GM23338 (cell line): ENCODE data around the gene FER. TPM values are rescaled to one million over a fixed set of nuclear protein-coding genes. Genes with fewer than 3 reads are reported as not detected.

Experiments
- ATAC-seq: fragments of 200-7000 bp; cut with Tn5 transposase; 3 replicates; pipeline ENCODE4 v1.9.1; 2020
- DNase-seq: peaks from one replicate; pipeline ENCODE4 v3.0.0-alpha.2; 2015; ENCODE audit warnings: low spot score
- H2AFZ ChIP-seq: fragments of 200-600 bp; sonication (generic); 2 replicates; pipeline ENCODE4 v1.8.0; 2016; ENCODE audit warnings: antibody characterized with exemption, mild to moderate bottlenecking, moderate library complexity
- H3F3A ChIP-seq: fragments of 200-600 bp; sonication (generic); replicated peaks from 2 replicates; pipeline ENCODE4 v1.8.0; 2017; ENCODE audit warnings: antibody characterized with exemption, mixed run types, low read depth
- H3K27ac ChIP-seq: fragments of 200-600 bp; sonication (generic); 2 replicates; pipeline ENCODE4 v1.6.1; 2016; ENCODE audit warnings: low read depth
- H3K27me3 ChIP-seq: fragments of 200-600 bp; sonication (generic); 2 replicates; pipeline ENCODE4 v1.8.0; 2016; ENCODE audit warnings: mild to moderate bottlenecking, mixed run types, moderate library complexity; ENCODE audit not compliant: insufficient read depth
- H3K36me3 ChIP-seq: fragments of 200-600 bp; sonication (generic); 2 replicates; pipeline ENCODE4 v1.8.0; 2016; ENCODE audit warnings: mild to moderate bottlenecking; ENCODE audit not compliant: insufficient read depth
- H3K4me1 ChIP-seq: fragments of 200-600 bp; sonication (generic); 2 replicates; pipeline ENCODE4 v1.8.0; 2016; ENCODE audit warnings: mild to moderate bottlenecking, moderate library complexity; ENCODE audit not compliant: insufficient read depth
- H3K4me2 ChIP-seq: fragments of 200-600 bp; sonication (generic); 2 replicates; pipeline ENCODE4 v1.7.1; 2017; ENCODE audit warnings: mixed run types
- H3K4me3 ChIP-seq: fragments of 200-600 bp; sonication (generic); 2 replicates; pipeline ENCODE4 v1.6.1; 2016; ENCODE audit warnings: mixed run types
- H3K79me2 ChIP-seq: fragments of 200-600 bp; sonication (generic); replicated peaks from 2 replicates; pipeline ENCODE4 v1.8.0; 2017; ENCODE audit warnings: mild to moderate bottlenecking; ENCODE audit not compliant: insufficient read depth
- H3K9me2 ChIP-seq: fragments of 200-600 bp; sonication (generic); 2 replicates; pipeline ENCODE4 v1.8.0; 2017; ENCODE audit not compliant: insufficient read depth
- H4K20me1 ChIP-seq: fragments of 200-600 bp; sonication (generic); replicated peaks from 2 replicates; pipeline ENCODE4 v1.8.0; 2017; ENCODE audit warnings: mild to moderate bottlenecking; ENCODE audit not compliant: insufficient read depth
- H3K27ac Mint-ChIP-seq: 2 replicates; pipeline ENCODE4 v1.8.0; 2020; ENCODE audit warnings: inconsistent platforms, mild to moderate bottlenecking, moderate library complexity, mixed read lengths
- H3K27me3 Mint-ChIP-seq: 3 replicates; pipeline ENCODE4 v1.8.0; 2022; ENCODE audit warnings: low read depth, mild to moderate bottlenecking, moderate library complexity, mixed read lengths, inconsistent platforms; ENCODE audit not compliant: insufficient read depth, poor library complexity
- H3K36me3 Mint-ChIP-seq: 3 replicates; pipeline ENCODE4 v1.8.0; 2021; ENCODE audit warnings: low read depth, mild to moderate bottlenecking, inconsistent platforms, moderate library complexity, mixed read lengths
- H3K4me1 Mint-ChIP-seq: 3 replicates; pipeline ENCODE4 v1.8.0; 2020; ENCODE audit warnings: mild to moderate bottlenecking, inconsistent platforms, mixed read lengths
- H3K4me3 Mint-ChIP-seq: 3 replicates; pipeline ENCODE4 v1.8.0; 2021; ENCODE audit warnings: moderate library complexity, mild to moderate bottlenecking, inconsistent platforms, mixed read lengths
- H3K9me3 Mint-ChIP-seq: 3 replicates; pipeline ENCODE4 v1.8.0; 2020; ENCODE audit warnings: moderate library complexity, mild to moderate bottlenecking, inconsistent platforms, mixed read lengths
- CREB1 ChIP-seq: fragments of 250-450 bp; sonication (Bioruptor Pico); IDR thresholded peaks from 2 replicates; pipeline ENCODE4 v1.5.0; 2020; ENCODE audit warnings: low read depth, mild to moderate bottlenecking, moderate library complexity
- ETS1 ChIP-seq: IDR thresholded peaks from 2 replicates; pipeline ENCODE4 v1.6.1; 2016; ENCODE audit warnings: antibody characterized with exemption
- EZH2 ChIP-seq: fragments of 200-600 bp; sonication (generic); IDR thresholded peaks from one replicate; pipeline ENCODE4 v1.8.0; 2017; ENCODE audit warnings: antibody characterized with exemption, mild to moderate bottlenecking, low read depth; ENCODE audit not compliant: unreplicated experiment
- EZH2phosphoT487 ChIP-seq: fragments of 200-600 bp; sonication (generic); IDR thresholded peaks from one replicate; pipeline ENCODE4 v1.8.1; 2018; ENCODE audit warnings: antibody characterized with exemption; ENCODE audit not compliant: unreplicated experiment
- JUNB ChIP-seq: IDR thresholded peaks from one replicate; pipeline ENCODE4 v1.6.1; 2016; ENCODE audit warnings: antibody characterized with exemption; ENCODE audit not compliant: unreplicated experiment
- NANOG ChIP-seq: IDR thresholded peaks from 2 replicates; pipeline ENCODE4 v1.6.1; 2016; ENCODE audit warnings: antibody characterized with exemption, borderline replicate concordance
- POLR2AphosphoS5 ChIP-seq: IDR thresholded peaks from 2 replicates; pipeline ENCODE4 v1.6.1; 2016; ENCODE audit warnings: antibody characterized with exemption, low read depth
- REST ChIP-seq: IDR thresholded peaks from one replicate; pipeline ENCODE4 v1.6.1; 2018; ENCODE audit warnings: antibody characterized with exemption; ENCODE audit not compliant: unreplicated experiment
- STAT1 ChIP-seq: IDR thresholded peaks from one replicate; pipeline ENCODE4 v1.6.1; 2016; ENCODE audit warnings: antibody characterized with exemption; ENCODE audit not compliant: unreplicated experiment
- ZNF114 ChIP-seq: fragments of 250-450 bp; sonication (Bioruptor Pico); IDR thresholded peaks from 2 replicates; pipeline ENCODE4 v1.5.0; 2020; ENCODE audit warnings: mild to moderate bottlenecking, moderate library complexity
- ZNF331 ChIP-seq: fragments of 250-450 bp; sonication (Bioruptor Pico); IDR thresholded peaks from 2 replicates; pipeline ENCODE4 v1.5.0; 2020; ENCODE audit warnings: low read depth, mild to moderate bottlenecking, moderate library complexity
- polyA plus RNA-seq: library from polyadenylated mRNA; unstranded; fragments of >200 nt; fragmentation: Nextera tagmentation; extraction: Ambion mirVana; gene quantifications from 2 replicates; pipeline ENCODE4 v1.2.1, GENCODE V29; 2016
- total RNA-seq: library from RNA; depleted of rRNA; stranded (reverse); fragments of >200 nt; shearing (Covaris generic); gene quantifications from 2 replicates; pipeline ENCODE4 v1.2.3, GENCODE V29; 2014
- TF ChIP-seq, protein P1 (sequence below): fragments of 250-450 bp; sonication (Bioruptor Pico); IDR thresholded peaks from 2 replicates; pipeline ENCODE4 v1.5.0; 2020; ENCODE audit warnings: mild to moderate bottlenecking, moderate library complexity
- TF ChIP-seq, protein P2 (sequence below), 2 experiments: fragments of 200-600 bp in 1 of 2; sonication (generic) in 1 of 2; conservative IDR thresholded peaks; 2 replicates each; pipeline versions ENCODE4 v1.5.1 to v1.6.1; 2016 to 2017; ENCODE audit warnings: antibody characterized with exemption in 2 of 2, low read depth in 2 of 2, mild to moderate bottlenecking in 2 of 2, moderate library complexity in 1 of 2

The FER gene
- total and polyA plus RNA-seq, 2 experiments from 2014 or later = 17.4 to 34.8 TPM

DNA sequence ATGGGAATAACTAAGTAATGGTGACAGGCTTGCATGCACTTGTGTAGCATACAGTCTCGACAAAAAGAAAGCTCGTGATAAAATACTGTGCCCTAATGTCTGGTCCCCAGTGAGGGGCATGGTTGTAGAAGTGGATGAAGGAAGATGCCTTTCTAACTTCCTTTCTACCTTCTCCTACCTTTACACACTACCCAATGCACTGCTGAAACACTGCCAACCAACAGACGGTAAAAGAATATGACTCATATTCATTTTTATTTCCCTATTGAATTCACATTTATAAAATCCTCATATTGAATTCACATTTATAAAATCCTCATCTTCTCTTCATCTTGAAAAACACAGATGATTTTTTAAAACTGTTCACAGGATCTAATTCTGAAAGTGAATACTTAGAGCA lies 439.1 kb downstream of the FER start:
- Histone ChIP-seq H2AFZ (no peak overlapping the region), H3K4me3 (no peak overlapping the region), H3K27me3 (no peaks in the 10 kb centered on the region), H3K79me2 (no peaks in the 10 kb centered on the region), H3K27ac (no peak overlapping the region), H3K4me1 (peaks cover 12% of the 10 kb centered on the region), H3K4me2 (no peak overlapping the region), H3F3A (no peaks in the 10 kb centered on the region), H3K36me3 (no peaks in the 10 kb centered on the region), H3K9me2 (no peaks in the 10 kb centered on the region), H4K20me1 (no peaks in the 10 kb centered on the region)
- peaks cover 2% of the 10 kb centered on the region for H3K27me3 Mint-ChIP-seq
- H3K27ac Mint-ChIP-seq = no peak overlapping the region
- no peak overlapping the region for H3K4me3 Mint-ChIP-seq
- H3K36me3 Mint-ChIP-seq = no peaks in the 10 kb centered on the region
- no peaks in the 10 kb centered on the region for H3K9me3 Mint-ChIP-seq
- peaks cover 5% of the 10 kb centered on the region for H3K4me1 Mint-ChIP-seq
- TF ChIP-seq STAT1 (no peak), ETS1 (no peak), CREB1 (no peak), JUNB (no peak), ZNF331 (CRISPR knock-in tag) (no peak), ZNF114 (no peak), POLR2AphosphoS5 (no peak), REST (no peak), EZH2phosphoT487 (no peak), EZH2 (no peak), NANOG (no peak)
- TF ChIP-seq, protein P1, sequence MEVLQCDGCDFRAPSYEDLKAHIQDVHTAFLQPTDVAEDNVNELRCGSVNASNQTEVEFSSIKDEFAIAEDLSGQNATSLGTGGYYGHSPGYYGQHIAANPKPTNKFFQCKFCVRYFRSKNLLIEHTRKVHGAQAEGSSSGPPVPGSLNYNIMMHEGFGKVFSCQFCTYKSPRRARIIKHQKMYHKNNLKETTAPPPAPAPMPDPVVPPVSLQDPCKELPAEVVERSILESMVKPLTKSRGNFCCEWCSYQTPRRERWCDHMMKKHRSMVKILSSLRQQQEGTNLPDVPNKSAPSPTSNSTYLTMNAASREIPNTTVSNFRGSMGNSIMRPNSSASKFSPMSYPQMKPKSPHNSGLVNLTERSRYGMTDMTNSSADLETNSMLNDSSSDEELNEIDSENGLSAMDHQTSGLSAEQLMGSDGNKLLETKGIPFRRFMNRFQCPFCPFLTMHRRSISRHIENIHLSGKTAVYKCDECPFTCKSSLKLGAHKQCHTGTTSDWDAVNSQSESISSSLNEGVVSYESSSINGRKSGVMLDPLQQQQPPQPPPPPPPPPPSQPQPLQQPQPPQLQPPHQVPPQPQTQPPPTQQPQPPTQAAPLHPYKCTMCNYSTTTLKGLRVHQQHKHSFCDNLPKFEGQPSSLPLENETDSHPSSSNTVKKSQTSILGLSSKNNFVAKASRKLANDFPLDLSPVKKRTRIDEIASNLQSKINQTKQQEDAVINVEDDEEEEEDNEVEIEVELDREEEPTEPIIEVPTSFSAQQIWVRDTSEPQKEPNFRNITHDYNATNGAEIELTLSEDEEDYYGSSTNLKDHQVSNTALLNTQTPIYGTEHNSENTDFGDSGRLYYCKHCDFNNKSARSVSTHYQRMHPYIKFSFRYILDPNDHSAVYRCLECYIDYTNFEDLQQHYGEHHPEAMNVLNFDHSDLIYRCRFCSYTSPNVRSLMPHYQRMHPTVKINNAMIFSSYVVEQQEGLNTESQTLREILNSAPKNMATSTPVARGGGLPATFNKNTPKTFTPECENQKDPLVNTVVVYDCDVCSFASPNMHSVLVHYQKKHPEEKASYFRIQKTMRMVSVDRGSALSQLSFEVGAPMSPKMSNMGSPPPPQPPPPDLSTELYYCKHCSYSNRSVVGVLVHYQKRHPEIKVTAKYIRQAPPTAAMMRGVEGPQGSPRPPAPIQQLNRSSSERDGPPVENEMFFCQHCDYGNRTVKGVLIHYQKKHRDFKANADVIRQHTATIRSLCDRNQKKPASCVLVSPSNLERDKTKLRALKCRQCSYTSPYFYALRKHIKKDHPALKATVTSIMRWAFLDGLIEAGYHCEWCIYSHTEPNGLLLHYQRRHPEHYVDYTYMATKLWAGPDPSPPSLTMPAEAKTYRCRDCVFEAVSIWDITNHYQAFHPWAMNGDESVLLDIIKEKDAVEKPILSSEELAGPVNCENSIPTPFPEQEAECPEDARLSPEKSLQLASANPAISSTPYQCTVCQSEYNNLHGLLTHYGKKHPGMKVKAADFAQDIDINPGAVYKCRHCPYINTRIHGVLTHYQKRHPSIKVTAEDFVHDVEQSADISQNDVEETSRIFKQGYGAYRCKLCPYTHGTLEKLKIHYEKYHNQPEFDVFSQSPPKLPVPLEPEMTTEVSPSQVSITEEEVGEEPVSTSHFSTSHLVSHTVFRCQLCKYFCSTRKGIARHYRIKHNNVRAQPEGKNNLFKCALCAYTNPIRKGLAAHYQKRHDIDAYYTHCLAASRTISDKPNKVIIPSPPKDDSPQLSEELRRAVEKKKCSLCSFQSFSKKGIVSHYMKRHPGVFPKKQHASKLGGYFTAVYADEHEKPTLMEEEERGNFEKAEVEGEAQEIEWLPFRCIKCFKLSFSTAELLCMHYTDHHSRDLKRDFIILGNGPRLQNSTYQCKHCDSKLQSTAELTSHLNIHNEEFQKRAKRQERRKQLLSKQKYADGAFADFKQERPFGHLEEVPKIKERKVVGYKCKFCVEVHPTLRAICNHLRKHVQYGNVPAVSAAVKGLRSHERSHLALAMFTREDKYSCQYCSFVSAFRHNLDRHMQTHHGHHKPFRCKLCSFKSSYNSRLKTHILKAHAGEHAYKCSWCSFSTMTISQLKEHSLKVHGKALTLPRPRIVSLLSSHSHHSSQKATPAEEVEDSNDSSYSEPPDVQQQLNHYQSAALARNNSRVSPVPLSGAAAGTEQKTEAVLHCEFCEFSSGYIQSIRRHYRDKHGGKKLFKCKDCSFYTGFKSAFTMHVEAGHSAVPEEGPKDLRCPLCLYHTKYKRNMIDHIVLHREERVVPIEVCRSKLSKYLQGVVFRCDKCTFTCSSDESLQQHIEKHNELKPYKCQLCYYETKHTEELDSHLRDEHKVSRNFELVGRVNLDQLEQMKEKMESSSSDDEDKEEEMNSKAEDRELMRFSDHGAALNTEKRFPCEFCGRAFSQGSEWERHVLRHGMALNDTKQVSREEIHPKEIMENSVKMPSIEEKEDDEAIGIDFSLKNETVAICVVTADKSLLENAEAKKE (CRISPR knock-in tag) = no peak
- TF ChIP-seq, protein P2, sequence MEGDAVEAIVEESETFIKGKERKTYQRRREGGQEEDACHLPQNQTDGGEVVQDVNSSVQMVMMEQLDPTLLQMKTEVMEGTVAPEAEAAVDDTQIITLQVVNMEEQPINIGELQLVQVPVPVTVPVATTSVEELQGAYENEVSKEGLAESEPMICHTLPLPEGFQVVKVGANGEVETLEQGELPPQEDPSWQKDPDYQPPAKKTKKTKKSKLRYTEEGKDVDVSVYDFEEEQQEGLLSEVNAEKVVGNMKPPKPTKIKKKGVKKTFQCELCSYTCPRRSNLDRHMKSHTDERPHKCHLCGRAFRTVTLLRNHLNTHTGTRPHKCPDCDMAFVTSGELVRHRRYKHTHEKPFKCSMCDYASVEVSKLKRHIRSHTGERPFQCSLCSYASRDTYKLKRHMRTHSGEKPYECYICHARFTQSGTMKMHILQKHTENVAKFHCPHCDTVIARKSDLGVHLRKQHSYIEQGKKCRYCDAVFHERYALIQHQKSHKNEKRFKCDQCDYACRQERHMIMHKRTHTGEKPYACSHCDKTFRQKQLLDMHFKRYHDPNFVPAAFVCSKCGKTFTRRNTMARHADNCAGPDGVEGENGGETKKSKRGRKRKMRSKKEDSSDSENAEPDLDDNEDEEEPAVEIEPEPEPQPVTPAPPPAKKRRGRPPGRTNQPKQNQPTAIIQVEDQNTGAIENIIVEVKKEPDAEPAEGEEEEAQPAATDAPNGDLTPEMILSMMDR (conservative IDR thresholded peaks at IDR 0.05; ENCODE audit: low read depth in 2 of 2) = no peak
- DNase-seq = no peak
- ATAC-seq = no peak
